HEK293 (cell line): ENCODE measurements around the gene ISG15.
A peak's percentile ranks its signal among the peaks of the same experiment; 100 is the strongest.
"Not testable (repeated sequence)": the region's sequence is repeated elsewhere in the genome, so short reads cannot be mapped to it uniquely, and the experiment has no call there.

Experiments used
- CTCF ChIA-PET: fragments of 350-600 bp; formaldehyde crosslinking; extraction: SDS; loops from one replicate; lab custom pipeline; 2021; ENCODE audit warnings: antibody characterized with exemption; lab: Yijun Ruan, JAX
- POLR2A ChIA-PET: fragments of 300-600 bp; formaldehyde crosslinking; extraction: SDS; loops from one replicate; lab custom pipeline; 2020; ENCODE audit warnings: antibody characterized with exemption, inconsistent platforms; lab: Yijun Ruan, JAX
- H3K27ac ChIP-seq: fragments of 200-500 bp; sonication (Bioruptor generic); 2 replicates; pipeline ENCODE4 v1.5.1; 2014; ENCODE audit warnings: low read depth, low read length, control low read depth, inconsistent platforms; ENCODE audit errors: extremely low read depth
- H3K36me3 ChIP-seq, 2 experiments: fragments of 200-500 bp in 1 of 2; sonication (Bioruptor generic) in 1 of 2; 1 replicate in 1 of 2; 2 replicates in 1 of 2; pipeline ENCODE4 v1.5.1; 2014 to 2017; ENCODE audit warnings: inconsistent platforms in 2 of 2, low read length in 2 of 2; ENCODE audit not compliant: control insufficient read depth in 2 of 2, insufficient read depth in 1 of 2
- H3K4me1 ChIP-seq: fragments of 200-500 bp; sonication (Bioruptor generic); 2 replicates; pipeline ENCODE4 v1.5.1; 2014; ENCODE audit warnings: mild to moderate bottlenecking, low read length, inconsistent platforms; ENCODE audit not compliant: control insufficient read depth, insufficient read depth
- H3K4me3 ChIP-seq: 2 replicates; pipeline ENCODE4 v1.5.1; 2011; ENCODE audit warnings: low read depth, mild to moderate bottlenecking, control low read depth, low read length, moderate library complexity
- H3K9me3 ChIP-seq: fragments of 200-500 bp; sonication (Bioruptor generic); 2 replicates; pipeline ENCODE4 v1.5.1; 2014; ENCODE audit warnings: low read depth, low read length, inconsistent platforms; ENCODE audit not compliant: control insufficient read depth, insufficient read depth
- EGR2 ChIP-seq: fragments of 450-650 bp; formaldehyde crosslinking; IDR thresholded peaks from 2 replicates; pipeline ENCODE4 v1.5.1; 2016; ENCODE audit warnings: low read depth, missing biosample characterization, missing genetic modification characterization
- HOXC10 ChIP-seq: sonication (generic); formaldehyde crosslinking; IDR thresholded peaks from 2 replicates; pipeline ENCODE4 v1.8.1; 2023; ENCODE audit warnings: mild to moderate bottlenecking, missing genetic modification reagents
- PBX3 ChIP-seq: sonication (generic); formaldehyde crosslinking; IDR thresholded peaks from 2 replicates; pipeline ENCODE4 v1.8.1; 2022; ENCODE audit warnings: mild to moderate bottlenecking, moderate library complexity, missing genetic modification reagents
- PRDM1 ChIP-seq: fragments of 450-650 bp; formaldehyde crosslinking; IDR thresholded peaks from 2 replicates; pipeline ENCODE4; 2016; ENCODE audit warnings: missing biosample characterization, missing genetic modification characterization
- PRDM10 ChIP-seq: fragments of 450-650 bp; formaldehyde crosslinking; IDR thresholded peaks from 2 replicates; pipeline ENCODE4 v1.5.1; 2016; ENCODE audit warnings: missing biosample characterization, missing genetic modification characterization
- SP7 ChIP-seq: fragments of 450-650 bp; formaldehyde crosslinking; IDR thresholded peaks from 2 replicates; pipeline ENCODE4 v1.5.1; 2016; ENCODE audit warnings: missing biosample characterization, missing genetic modification characterization
- ZBTB8A ChIP-seq: fragments of 450-650 bp; formaldehyde crosslinking; IDR thresholded peaks from 2 replicates; pipeline ENCODE4 v1.5.1; 2016; ENCODE audit warnings: missing biosample characterization, missing genetic modification characterization
- ZNF10 ChIP-seq: fragments of 450-650 bp; formaldehyde crosslinking; IDR thresholded peaks from 2 replicates; pipeline ENCODE4 v1.5.1; 2017; ENCODE audit warnings: missing biosample characterization, missing genetic modification characterization
- ZNF121 ChIP-seq: fragments of 450-650 bp; formaldehyde crosslinking; IDR thresholded peaks from 2 replicates; pipeline ENCODE4 v1.5.1; 2016; ENCODE audit warnings: missing biosample characterization, missing genetic modification characterization
- ZNF266 ChIP-seq: fragments of 450-650 bp; formaldehyde crosslinking; IDR thresholded peaks from 2 replicates; pipeline ENCODE4 v1.5.1; 2016; ENCODE audit warnings: missing biosample characterization, missing genetic modification characterization, low read depth
- ZNF561 ChIP-seq: fragments of 450-650 bp; IDR thresholded peaks from 2 replicates; pipeline ENCODE4 v1.5.1; 2018; ENCODE audit warnings: missing biosample characterization, missing genetic modification characterization, borderline replicate concordance
- ZNF623 ChIP-seq: fragments of 450-650 bp; formaldehyde crosslinking; IDR thresholded peaks from 2 replicates; pipeline ENCODE4 v1.5.1; 2016; ENCODE audit warnings: missing biosample characterization, missing genetic modification characterization
- ZNF76 ChIP-seq: fragments of 450-650 bp; formaldehyde crosslinking; IDR thresholded peaks from 2 replicates; pipeline ENCODE4; 2016; ENCODE audit warnings: low read depth, missing biosample characterization, missing genetic modification characterization, borderline replicate concordance

Gene ISG15

GRCh38 chr1:992362-992761 is 20.9 kb upstream of the ISG15 start (continued):
- TF ChIP-seq ZNF76: no peak
- TF ChIP-seq SP7 (tag by site-specific recombination): no peak
- no peak for TF ChIP-seq PRDM1 (tag by site-specific recombination)
- TF ChIP-seq PRDM10 (tag by site-specific recombination): no peak
- no peak for TF ChIP-seq ZNF623 (tag by site-specific recombination)
- no peak for TF ChIP-seq ZNF266
- no peak for TF ChIP-seq PBX3 (CRISPR knock-in tag)

GRCh38 chr1:993379-993995 is 19.8 kb upstream of the ISG15 start:
- TF ChIP-seq HOXC10 (CRISPR knock-in tag): no peak
- 0 out of 2 replicates have a peak, but pooled peaks have one; percentile 5 for TF ChIP-seq EGR2 (tag by site-specific recombination)
- TF ChIP-seq ZNF561 (tag by site-specific recombination): no peak
- TF ChIP-seq PRDM10 (tag by site-specific recombination): peak; percentile 58
- POLR2A ChIA-PET: interaction anchor here (0.8 to 2.2 kb wide), 2 partner anchors 11 to 18 kb away, joined by 5 to 11 read pairs; partner anchors contain the start of gene PERM1
- Histone ChIP-seq H3K4me3 (no peak overlapping the region), H3K4me1 (0 out of 2 replicates have a peak, but pooled peaks cover 3% of the 10 kb centered on the region), H3K27ac (no peak overlapping the region), H3K9me3 (no peaks in the 10 kb centered on the region), H3K36me3 (peaks cover 0 to 21% of the 10 kb centered on the region in 2 experiments; a peak in 1 of 3 replicates)
- CTCF ChIA-PET: interaction anchor here (0.8 to 4.3 kb wide), 3 partner anchors 10 to 66 kb away, joined by 3 to 39 read pairs (median 3); no protein-coding TSS in a partner anchor

- H3K4me3 ChIP-seq, H3K4me1 ChIP-seq, H3K27ac ChIP-seq, H3K9me3 ChIP-seq: not testable (repeated sequence)
- peak; percentile 98 for TF ChIP-seq ZNF121 (tag by site-specific recombination)
- TF ChIP-seq ZBTB8A (tag by site-specific recombination): 0 out of 2 replicates have a peak, but pooled peaks have one; percentile 27
- peak; percentile 50; the same call in 1 of the 2 replicates for TF ChIP-seq ZNF10 (tag by site-specific recombination)
- ChIA-PET CTCF (interaction anchor here (4.3 kb wide), 1 partner anchor 11 kb away, joined by 39 read pairs; no protein-coding TSS in a partner anchor), POLR2A (interaction anchor here (1.1 to 2.2 kb wide), 3 partner anchors 12 to 26 kb away, joined by 4 to 11 read pairs (median 7); partner anchors contain the start of gene PERM1)
- peaks cover 0 to 26% of the 10 kb centered on the region in 2 experiments; a peak in 1 of 3 replicates for H3K36me3 ChIP-seq
Measured at GRCh38 chr1:994546-994945, 18.8 kb upstream of the ISG15 start.
